MM.1S (cell line): ENCODE results near the gene PFN3.

Source experiments
- EZH2 ChIP-seq: fragments of 300-600 bp; sonication (generic); optimal IDR thresholded peaks from 2 replicates; pipeline ENCODE3; 2017; ENCODE audit warnings: low read depth, mild to moderate bottlenecking, antibody characterized with exemption, low read length, mixed read lengths
- TF ChIP-seq, protein P1 (sequence below): fragments of 300-600 bp; sonication (generic); IDR thresholded peaks from 2 replicates; pipeline ENCODE4 v1.5.1; 2016; ENCODE audit warnings: antibody characterized with exemption, low read length, mixed read lengths

DNA sequence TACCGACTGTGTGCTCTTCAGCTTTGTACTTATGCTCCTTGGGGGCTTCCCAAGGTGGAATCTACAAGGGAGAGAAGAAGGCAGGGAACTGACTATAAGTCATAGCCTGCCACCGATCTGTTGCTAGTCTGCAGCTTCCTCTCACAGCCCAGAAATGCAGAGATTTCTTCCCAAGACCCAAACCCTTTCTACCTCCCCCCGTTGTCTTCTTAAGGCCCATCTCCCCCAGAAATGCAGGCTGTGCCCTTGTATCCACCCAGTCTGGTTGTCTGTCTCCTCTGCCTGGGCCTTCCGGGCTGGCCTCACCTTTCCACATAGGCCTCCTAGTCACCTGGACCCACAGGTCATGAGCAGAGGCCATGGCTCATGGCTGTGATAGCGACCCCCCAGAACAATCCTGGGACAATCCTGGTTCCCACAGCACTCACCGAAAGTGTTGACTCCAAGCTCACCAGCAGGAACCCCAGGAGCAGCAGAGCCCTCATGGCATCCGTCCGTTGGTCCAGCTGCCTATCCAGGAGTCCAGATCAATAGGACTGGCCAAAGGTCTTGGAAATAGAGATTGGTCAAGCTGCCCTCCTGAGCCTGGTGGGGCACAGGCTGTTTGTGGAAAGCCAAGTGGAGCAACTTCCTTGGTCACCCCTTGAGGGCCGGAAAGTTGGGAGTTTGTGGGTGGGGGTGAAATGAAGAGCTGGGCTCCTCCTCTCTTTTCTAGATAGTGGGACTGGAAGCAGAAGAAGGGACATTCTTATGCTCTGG lies 8.8 kb upstream of the PFN3 start, which contains the start of gene F12:
- TF ChIP-seq, protein P1, sequence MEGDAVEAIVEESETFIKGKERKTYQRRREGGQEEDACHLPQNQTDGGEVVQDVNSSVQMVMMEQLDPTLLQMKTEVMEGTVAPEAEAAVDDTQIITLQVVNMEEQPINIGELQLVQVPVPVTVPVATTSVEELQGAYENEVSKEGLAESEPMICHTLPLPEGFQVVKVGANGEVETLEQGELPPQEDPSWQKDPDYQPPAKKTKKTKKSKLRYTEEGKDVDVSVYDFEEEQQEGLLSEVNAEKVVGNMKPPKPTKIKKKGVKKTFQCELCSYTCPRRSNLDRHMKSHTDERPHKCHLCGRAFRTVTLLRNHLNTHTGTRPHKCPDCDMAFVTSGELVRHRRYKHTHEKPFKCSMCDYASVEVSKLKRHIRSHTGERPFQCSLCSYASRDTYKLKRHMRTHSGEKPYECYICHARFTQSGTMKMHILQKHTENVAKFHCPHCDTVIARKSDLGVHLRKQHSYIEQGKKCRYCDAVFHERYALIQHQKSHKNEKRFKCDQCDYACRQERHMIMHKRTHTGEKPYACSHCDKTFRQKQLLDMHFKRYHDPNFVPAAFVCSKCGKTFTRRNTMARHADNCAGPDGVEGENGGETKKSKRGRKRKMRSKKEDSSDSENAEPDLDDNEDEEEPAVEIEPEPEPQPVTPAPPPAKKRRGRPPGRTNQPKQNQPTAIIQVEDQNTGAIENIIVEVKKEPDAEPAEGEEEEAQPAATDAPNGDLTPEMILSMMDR, result no peak
- TF ChIP-seq EZH2, result no peak
